Prostate gland (tissue), 2 donors: ENCODE measurements around the gene PAOX. TPM values are rescaled to one million over a fixed set of nuclear protein-coding genes. Genes with fewer than 3 reads are reported as not detected.

Source experiments
- DNase-seq: peaks from one replicate; pipeline ENCODE4 v3.0.0-alpha.2; 2019; ENCODE audit warnings: low spot score
- H3K27ac ChIP-seq, 2 donors: fragments of 200-600 bp; sonication (generic); 2 replicates each; pipeline ENCODE4 v1.5.1; 2017 to 2019
- H3K27me3 ChIP-seq: fragments of 200-600 bp; sonication (generic); replicated peaks from 2 replicates; pipeline ENCODE4 v1.5.1; 2019; ENCODE audit not compliant: insufficient read depth
- H3K36me3 ChIP-seq, 2 donors: fragments of 200-600 bp; sonication (generic); 1 replicate in 1 of 2; 2 replicates in 1 of 2; pipeline versions ENCODE4 v1.5.1 to v1.8.1; 2017 to 2019
- H3K4me1 ChIP-seq: fragments of 200-600 bp; sonication (generic); replicated peaks from 2 replicates; pipeline ENCODE4 v1.5.1; 2019
- H3K4me3 ChIP-seq, 2 donors: fragments of 200-600 bp; sonication (generic); 2 replicates each; pipeline ENCODE4 v1.5.1; 2017 to 2019
- H3K9me3 ChIP-seq: fragments of 200-600 bp; sonication (generic); 2 replicates; pipeline ENCODE4 v1.5.1; 2017
- POLR2A ChIP-seq: fragments of 450-650 bp; IDR thresholded peaks from one replicate; pipeline ENCODE4 v1.6.1; 2016; ENCODE audit warnings: antibody characterized with exemption, mild to moderate bottlenecking
- POLR2AphosphoS5 ChIP-seq: sonication (generic); formaldehyde crosslinking; IDR thresholded peaks from one replicate; pipeline ENCODE4 v1.6.1; 2017; ENCODE audit warnings: antibody characterized with exemption
- WGBS: methylation state at CpG from one replicate; pipeline ENCODE4 v1.1.5; 2018; 5-methylcytosine and 5-hydroxymethylcytosine counted together
- intact Hi-C: fragments of 100-400 bp; cut with DNase I; formaldehyde crosslinking; loops from one replicate; pipeline ENCODE4 v1.14.2; 2022
- total RNA-seq, 2 donors: library from RNA; depleted of rRNA; stranded (reverse); fragments of >200 nt; gene quantifications; one replicate each; pipeline ENCODE4 v1.1.0, GENCODE V29; 2016
- TF ChIP-seq, protein P1 (sequence below), 4 experiments: fragments of 200-600 bp in 2 of 4; fragments of 450-650 bp in 2 of 4; sonication (generic) in 2 of 4; IDR thresholded peaks; 1 replicate in 3 of 4; 2 replicates in 1 of 4; pipeline ENCODE4 v1.5.1; 2016 to 2019; ENCODE audit warnings: antibody characterized with exemption in 4 of 4, mild to moderate bottlenecking in 2 of 4, moderate library complexity in 2 of 4

The PAOX gene
- total RNA-seq, 2 donors from 2014 or later = 17.5 to 20.2 TPM

DNA sequence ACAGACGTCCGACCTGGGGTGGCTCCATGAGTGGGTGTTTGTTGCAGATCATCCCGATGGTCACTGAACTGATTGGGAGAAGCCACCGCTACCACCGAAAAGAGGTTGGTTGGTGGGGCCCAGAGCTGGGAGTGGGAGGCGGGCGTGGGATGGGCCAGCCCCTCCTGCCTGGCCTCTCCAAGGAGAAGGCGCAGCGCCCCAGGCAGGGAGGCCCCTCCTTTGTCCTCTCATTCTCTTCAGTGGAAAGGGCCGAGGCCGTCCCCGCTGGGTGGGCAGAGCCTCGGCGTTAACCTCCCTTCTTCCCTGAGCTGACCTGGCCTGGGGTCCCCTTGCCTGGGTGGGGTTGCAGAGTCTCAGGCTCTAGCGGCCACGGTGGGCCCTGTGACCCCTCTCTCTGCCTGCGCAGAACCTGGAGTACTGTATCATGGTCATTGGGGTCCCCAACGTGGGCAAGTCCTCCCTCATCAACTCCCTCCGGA, 20.1 kb downstream of the PAOX start:
- Histone ChIP-seq H3K27me3 (no peaks in the 10 kb centered on the region), H3K36me3 (peaks cover 0 to 21% of the 10 kb centered on the region in 2 donors), H3K27ac (no peak overlapping the region), H3K4me1 (no peaks in the 10 kb centered on the region), H3K9me3 (no peaks in the 10 kb centered on the region), H3K4me3 (no peak overlapping the region)
- intact Hi-C loops = no loop called here
- 94% methylated on average over 16 of the region's 19 CpGs for WGBS
- DNase-seq = no peak
- TF ChIP-seq, protein P1, sequence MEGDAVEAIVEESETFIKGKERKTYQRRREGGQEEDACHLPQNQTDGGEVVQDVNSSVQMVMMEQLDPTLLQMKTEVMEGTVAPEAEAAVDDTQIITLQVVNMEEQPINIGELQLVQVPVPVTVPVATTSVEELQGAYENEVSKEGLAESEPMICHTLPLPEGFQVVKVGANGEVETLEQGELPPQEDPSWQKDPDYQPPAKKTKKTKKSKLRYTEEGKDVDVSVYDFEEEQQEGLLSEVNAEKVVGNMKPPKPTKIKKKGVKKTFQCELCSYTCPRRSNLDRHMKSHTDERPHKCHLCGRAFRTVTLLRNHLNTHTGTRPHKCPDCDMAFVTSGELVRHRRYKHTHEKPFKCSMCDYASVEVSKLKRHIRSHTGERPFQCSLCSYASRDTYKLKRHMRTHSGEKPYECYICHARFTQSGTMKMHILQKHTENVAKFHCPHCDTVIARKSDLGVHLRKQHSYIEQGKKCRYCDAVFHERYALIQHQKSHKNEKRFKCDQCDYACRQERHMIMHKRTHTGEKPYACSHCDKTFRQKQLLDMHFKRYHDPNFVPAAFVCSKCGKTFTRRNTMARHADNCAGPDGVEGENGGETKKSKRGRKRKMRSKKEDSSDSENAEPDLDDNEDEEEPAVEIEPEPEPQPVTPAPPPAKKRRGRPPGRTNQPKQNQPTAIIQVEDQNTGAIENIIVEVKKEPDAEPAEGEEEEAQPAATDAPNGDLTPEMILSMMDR (IDR thresholded peaks at IDR 0.05) = no peak
- TF ChIP-seq POLR2A (no peak), POLR2AphosphoS5 (no peak)

DNA sequence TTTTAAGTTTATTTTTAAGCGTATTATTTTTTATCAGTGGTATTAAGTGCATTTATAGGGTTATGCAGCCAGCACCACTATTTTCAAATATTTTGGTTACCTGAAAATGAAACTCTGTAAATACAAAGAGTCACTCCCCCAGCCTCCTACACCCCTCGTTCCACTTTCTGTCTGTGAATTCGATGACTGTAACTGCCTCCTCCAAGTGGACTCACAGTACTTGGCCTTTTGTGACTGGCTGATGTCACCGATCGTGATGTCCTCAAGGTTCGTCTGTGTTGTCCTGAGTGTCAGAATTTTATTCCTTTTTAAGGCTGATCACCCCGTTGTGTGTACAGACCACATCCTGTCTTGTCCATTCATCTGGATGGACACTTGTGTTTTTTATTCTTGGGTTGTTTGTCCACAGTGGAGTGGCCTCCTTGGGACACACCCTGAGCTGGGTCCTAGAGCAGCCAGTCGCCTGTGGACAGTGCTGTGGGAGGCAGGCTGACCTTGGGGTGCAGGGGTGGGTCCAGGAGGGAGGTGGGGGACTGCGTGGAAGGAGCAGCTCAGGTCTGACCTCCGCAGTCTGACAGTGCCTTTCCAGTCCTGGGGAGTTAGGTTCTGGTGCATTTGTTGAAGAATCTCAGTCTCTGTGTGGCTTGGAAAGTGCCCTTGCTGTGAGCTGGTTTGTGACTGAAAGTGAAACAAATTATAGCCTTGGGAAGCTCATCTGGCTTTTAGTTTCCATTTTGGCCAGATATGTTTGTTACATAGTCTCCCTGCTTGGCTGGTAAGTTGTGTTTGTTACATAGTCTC, 21.8 kb downstream of the PAOX start:
- Histone ChIP-seq H3K27ac (no peak overlapping the region), H3K4me3 (no peak overlapping the region), H3K27me3 (no peaks in the 10 kb centered on the region), H3K9me3 (no peaks in the 10 kb centered on the region), H3K4me1 (no peaks in the 10 kb centered on the region), H3K36me3 (peaks cover 0 to 21% of the 10 kb centered on the region in 2 donors)
- no peak for TF ChIP-seq POLR2AphosphoS5
- intact Hi-C loops = no loop called here
- DNase-seq = no peak
- WGBS = 87% methylated on average over 10 of the region's 10 CpGs

DNA sequence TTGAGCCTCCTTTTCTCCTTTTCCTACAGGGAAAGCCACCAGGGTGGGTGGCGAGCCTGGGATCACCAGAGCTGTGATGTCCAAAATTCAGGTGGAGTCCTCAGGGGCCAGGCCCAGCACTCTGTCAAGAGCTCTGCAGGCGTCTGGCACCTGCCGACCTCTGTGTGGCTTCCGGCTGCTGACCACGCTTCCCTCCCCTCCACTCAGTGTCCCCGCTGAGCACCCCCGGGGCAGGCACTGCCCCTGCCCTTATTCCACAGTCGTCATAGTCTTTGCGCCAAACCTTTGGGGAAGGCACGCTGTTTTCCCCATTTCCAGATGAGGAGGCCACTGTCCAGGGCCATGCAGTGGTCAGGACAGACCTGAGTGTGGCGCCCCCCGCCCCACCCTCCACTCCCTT, 22.4 kb downstream of the PAOX start:
- Histone ChIP-seq H3K4me1 (no peaks in the 10 kb centered on the region), H3K36me3 (peaks cover 0 to 21% of the 10 kb centered on the region in 2 donors), H3K27ac (no peak overlapping the region), H3K4me3 (no peak overlapping the region), H3K27me3 (no peaks in the 10 kb centered on the region), H3K9me3 (no peaks in the 10 kb centered on the region)
- TF ChIP-seq POLR2A = no peak
- TF ChIP-seq POLR2AphosphoS5 = no peak
- TF ChIP-seq, protein P1 (IDR thresholded peaks at IDR 0.05) = no peak
- intact Hi-C loops = no loop called here
- DNase-seq = no peak
- 95% methylated on average over 12 of the region's 12 CpGs for WGBS

DNA sequence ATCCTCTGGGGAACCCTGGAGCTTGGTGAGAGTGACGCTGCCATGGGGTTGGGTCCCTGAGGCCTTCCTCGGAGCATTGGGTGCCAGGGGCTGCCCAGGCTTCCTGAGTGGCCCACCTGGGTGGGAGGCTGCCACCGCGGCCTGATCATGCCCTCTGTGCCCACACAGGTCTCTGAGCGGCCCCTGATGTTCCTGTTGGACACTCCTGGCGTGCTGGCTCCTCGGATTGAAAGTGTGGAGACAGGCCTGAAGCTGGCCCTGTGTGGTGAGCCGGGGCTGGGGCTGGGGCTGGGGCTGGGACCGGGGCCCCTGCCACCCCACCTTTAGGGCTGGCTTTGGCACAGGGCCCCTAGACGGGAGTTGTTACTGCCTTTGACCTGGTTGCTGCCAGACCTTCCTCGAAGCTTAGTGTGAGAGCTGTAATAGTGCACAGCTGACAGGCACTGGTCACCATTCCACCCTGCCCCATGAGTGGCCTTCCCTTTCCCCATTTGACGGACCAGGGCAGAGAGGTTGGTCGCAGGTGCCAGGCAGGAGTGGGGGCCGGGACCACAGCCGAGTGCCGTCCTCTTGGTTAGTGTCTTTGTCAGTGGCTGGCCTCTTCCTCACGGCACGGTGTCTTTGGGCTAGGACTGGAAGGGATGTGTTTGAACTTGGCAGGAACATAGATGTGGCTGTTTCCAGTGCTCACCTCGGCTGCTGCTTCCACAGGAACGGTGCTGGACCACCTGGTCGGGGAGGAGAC, 23.1 kb downstream of the PAOX start:
- Histone ChIP-seq H3K4me3 (no peak overlapping the region), H3K4me1 (no peaks in the 10 kb centered on the region), H3K9me3 (no peaks in the 10 kb centered on the region), H3K27me3 (no peaks in the 10 kb centered on the region), H3K27ac (no peak overlapping the region), H3K36me3 (peaks cover 0 to 21% of the 10 kb centered on the region in 2 donors)
- TF ChIP-seq POLR2A = no peak
- TF ChIP-seq, protein P1 (IDR thresholded peaks at IDR 0.05) = no peak
- WGBS = 97% methylated on average over 15 of the region's 21 CpGs
- intact Hi-C loops = no loop called here
- no peak for DNase-seq

DNA sequence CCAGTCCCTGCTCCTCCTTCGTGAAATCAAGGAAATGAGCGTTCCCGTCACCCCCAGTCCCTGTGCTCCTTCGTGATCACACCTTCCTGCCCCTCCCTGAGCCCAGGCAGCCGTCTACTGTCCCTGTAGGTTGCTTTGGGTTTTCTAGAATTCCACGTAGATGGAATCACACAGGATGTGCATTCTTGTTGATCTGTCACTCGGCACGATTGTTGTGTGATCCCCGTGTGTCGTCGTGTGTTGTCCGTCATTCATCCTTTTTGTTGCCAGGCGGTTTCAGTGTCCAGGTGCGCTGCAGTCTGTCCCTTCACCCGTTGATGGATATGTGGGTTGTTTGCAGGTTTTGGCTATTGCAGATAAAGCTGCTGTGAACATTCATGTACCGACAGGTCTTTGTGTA, 24.3 kb downstream of the PAOX start:
- Histone ChIP-seq H3K27ac (no peak overlapping the region), H3K9me3 (no peaks in the 10 kb centered on the region), H3K36me3 (peaks cover 0 to 19% of the 10 kb centered on the region in 2 donors), H3K4me1 (no peaks in the 10 kb centered on the region), H3K4me3 (no peak overlapping the region), H3K27me3 (no peaks in the 10 kb centered on the region)
- no peak for DNase-seq
- intact Hi-C loops = no loop called here
- TF ChIP-seq, protein P1 (IDR thresholded peaks at IDR 0.05) = no peak
- TF ChIP-seq POLR2AphosphoS5 = no peak
- no peak for TF ChIP-seq POLR2A
- 87% methylated on average over 16 of the region's 16 CpGs for WGBS
